GM12872 (cell line): ENCODE measurements around the gene PRR13.

ENCODE experiments used
- TF ChIP-seq, protein P1 (sequence below): IDR thresholded peaks from 3 replicates; pipeline ENCODE4 v1.5.1; 2011; ENCODE audit warnings: low read depth, mild to moderate bottlenecking, low read length, moderate library complexity; ENCODE audit not compliant: insufficient read depth

Gene PRR13

DNA sequence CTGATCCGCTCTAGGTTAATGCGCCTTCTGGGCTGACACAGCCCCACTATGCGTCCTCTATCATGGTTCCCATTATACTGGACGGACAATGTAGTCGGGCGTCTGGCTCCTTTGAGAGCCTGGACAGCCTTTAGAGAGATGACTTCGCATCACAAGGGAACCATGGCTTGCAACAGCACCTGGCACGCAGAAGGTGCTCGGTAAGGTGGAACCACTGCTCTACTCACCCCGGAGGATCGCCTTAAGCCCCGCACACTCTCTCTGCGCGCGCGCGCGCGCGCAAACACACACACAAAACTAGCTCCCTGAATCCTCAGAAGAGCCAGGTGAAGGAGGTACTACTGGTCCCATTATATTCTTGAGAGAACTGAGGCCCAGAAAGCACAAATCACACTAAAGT lies 50.7 kb downstream of the PRR13 start:
- TF ChIP-seq, protein P1, sequence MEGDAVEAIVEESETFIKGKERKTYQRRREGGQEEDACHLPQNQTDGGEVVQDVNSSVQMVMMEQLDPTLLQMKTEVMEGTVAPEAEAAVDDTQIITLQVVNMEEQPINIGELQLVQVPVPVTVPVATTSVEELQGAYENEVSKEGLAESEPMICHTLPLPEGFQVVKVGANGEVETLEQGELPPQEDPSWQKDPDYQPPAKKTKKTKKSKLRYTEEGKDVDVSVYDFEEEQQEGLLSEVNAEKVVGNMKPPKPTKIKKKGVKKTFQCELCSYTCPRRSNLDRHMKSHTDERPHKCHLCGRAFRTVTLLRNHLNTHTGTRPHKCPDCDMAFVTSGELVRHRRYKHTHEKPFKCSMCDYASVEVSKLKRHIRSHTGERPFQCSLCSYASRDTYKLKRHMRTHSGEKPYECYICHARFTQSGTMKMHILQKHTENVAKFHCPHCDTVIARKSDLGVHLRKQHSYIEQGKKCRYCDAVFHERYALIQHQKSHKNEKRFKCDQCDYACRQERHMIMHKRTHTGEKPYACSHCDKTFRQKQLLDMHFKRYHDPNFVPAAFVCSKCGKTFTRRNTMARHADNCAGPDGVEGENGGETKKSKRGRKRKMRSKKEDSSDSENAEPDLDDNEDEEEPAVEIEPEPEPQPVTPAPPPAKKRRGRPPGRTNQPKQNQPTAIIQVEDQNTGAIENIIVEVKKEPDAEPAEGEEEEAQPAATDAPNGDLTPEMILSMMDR, result no peak

DNA sequence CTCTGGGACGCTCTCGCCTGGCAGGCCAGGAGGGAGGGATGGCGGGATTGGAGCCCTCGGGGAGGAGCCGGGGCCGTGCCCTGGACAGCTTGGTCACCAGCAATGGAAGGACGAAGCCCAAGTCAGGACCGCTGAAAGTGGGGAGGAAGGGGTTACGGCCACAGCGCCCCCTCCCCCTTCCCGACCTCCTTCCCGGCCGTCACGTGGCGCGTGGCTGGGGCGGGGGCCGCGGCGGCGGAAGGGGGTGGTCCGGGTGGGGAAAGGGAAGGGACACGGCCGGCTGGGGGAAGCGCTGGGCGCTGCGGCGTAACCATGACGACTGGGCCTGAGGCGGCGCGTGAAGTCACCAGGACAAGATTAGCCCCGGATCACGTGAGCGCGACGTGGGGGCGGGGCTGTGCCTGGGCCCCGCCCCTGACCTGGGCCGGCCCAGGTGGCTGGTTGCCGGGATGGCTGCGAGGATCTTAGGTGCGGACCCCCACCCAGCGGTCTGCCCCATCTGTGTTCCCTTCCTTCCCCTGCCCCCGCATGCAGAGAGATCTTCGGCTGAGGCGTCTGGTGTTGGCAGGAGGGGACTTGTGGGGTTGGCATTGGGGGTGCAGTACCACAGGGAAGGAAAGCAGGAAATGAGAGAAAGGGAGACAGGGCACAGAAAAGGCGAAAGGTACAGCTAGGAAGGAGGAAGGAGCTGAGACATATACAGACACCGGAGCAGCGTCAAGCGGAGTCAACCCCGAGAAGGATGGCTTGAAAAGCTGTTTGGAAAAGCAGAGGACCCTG lies 51.5 kb downstream of the PRR13 start:
- TF ChIP-seq, protein P1, result no peak

DNA sequence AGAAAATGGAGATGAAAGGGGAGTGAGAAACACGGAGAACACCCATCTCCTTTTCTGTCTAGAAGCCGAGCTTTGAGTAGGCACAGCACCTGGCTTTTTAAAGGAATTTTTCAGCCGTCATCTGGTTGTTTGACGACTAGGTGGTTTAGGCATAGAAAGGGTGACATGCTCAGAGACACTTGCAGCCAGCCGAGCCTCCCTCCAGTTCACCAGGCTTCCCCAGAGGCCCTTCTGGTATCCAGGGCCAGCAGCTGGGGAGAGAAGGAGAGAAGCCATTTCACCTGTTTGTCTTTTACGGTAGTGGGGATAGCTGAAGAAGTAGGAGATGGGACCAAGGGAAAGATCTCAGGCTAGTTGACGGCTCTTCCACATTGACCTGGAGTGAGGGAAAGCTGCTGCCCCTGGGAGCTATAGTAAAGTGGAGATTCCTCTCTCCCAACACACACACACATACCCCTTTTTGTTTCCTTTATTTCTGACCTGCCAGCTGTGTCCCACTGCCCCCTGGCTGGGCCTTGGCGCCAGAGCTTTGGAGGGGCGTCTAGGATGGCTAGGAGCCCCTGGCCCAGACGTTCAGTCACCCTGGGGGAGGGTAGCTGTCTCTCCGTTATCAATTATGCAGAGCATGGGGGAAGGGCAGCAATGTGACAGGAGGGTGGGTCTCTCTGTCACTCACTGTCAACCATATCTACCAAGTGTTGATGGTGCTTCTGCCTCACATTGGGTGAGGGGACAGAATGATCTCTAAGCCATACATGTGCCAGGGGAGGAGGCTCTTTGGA lies 52.3 kb downstream of the PRR13 start:
- TF ChIP-seq, protein P1, result no peak
